CD4-positive, alpha-beta T cell treated with Interleukin-6 at 100 ng/mL for 8 hours (primary cell): ENCODE results near the gene ACO2.
A peak's percentile ranks its signal among the peaks of the same experiment; 100 is the strongest.

Source experiments
- DNase-seq: peaks from one replicate; pipeline ENCODE4 v3.0.0-alpha.2; 2020; ENCODE audit warnings: mixed read lengths, low spot score

ACO2 gene

DNA sequence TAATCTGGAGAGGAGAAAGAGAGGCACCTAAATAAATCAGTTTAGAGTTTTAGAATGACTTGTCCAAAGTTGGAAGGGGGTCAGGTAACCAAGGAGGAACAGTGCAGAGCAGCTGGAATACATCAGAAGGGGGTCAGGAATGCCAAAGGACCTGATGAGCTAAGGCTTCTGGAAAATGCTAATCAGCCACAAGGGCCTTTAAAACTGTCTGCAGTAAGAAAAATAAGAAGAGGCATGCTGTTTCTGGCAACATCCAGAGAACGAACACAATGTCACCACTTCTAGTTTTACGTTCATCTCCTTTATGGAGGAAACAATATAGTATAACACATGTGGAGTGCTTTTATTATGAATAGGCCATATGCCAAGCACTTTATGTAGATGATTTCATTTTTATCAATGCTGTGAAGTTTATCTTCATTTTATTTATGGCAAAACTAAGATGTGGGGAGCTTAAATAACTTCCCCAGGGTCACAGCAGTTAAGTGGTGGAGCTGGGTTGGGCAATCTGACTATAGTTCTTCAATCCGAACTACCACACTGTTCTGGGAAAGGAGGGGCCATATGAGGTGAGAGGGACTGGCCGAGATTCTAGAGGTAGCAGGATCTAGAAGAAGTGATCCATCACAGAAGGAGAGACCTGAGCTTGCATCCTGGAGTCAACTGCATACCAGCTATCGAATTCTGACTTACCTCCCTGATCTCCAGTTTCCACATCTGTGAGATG is 22.6 kb downstream of the ACO2 start:
- DNase-seq: no peak

DNA sequence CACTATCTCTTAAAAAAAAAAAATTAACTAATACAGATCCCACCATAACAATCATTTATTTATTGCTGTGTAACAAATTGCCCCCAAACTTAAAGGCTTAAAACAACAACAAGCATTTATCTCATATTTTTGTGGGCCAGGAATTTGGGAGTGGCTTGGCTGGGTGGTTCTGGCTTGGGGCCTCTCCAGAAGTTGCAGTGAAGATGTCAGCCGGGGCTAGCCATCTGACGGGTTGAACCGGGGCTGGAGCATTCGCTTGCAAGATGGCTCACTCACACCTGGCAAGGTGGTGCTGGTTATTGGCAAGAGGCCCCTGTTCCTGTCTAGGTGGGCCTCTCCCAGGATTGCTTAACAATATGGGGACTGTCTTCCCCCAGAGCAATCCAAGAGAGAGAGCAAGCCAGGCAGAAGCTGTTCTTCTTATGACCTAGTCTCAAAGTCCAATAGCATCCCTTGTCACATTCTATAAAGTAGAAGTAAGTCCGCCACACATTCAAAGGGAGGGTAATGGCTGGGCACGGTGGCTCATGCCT is 29.5 kb downstream of the ACO2 start:
- DNase-seq: no peak

DNA sequence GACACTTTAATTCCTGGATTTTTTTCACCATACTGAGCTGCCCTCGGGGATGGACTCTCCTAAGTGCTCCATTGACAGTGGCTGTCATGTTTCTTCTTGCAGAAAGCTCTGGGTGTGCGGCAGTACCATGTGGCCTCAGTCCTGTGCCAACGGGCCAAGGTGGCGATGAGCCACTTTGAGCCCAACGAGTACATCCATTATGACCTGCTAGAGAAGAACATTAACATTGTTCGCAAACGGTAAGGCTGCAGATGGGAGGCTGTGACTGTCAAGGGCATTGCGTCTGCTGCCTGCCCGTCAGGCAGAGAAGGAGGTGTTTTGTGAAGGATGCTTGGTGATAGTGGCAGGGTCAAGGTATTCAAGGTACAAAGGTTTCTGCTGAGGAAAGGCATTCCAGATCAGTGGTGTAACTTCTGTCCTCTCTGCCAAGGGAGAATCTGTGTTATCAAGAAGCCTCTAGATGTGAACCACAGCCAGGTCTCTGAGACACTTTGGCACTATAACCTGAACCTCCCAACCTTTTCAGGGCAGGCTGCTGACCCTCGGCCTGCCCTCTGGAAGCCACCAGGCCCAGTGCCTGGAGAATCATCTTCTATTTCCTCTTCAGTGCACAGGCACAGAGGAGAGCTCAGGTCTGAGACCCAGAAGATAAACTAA is 30.8 kb downstream of the ACO2 start:
- no peak for DNase-seq

DNA sequence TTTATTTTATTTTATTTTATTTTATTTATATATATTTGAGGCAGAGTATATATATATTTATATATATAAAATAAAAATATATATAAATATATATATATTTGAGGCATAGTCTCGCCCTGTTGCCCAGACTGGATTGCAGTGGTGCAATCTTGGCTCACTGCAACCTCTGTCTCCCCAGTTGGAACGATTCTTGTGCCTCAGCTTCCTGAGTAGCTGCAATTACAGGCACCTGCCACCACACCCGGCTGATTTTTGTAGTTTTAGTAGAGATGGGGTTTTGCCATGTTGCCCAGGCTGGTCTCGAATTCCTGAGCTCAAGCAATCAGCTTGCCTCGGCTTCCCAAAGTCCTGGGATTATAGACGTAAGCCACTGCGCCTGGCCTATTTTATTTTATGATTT is 31.4 kb downstream of the ACO2 start:
- DNase-seq: no peak

DNA sequence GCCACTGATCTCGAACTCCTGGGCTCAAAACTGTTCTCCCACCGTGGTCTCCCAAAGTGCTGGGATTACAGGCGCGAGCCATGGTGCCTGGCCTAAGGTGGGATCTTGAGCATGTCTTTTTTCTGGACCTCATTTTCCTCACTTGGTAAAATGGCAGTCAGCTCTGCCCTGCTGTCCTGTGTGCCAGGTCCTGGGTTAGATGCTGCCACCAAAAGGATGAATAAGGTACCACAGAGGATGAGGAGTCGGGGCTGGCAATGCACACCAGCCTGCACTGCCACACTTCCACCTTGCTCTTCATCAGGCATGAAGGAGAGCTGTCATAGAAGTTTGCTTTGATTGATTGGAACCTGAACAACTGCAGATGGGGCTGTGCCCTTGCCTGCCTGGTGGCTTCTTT is 32.3 kb downstream of the ACO2 start:
- no peak for DNase-seq

DNA sequence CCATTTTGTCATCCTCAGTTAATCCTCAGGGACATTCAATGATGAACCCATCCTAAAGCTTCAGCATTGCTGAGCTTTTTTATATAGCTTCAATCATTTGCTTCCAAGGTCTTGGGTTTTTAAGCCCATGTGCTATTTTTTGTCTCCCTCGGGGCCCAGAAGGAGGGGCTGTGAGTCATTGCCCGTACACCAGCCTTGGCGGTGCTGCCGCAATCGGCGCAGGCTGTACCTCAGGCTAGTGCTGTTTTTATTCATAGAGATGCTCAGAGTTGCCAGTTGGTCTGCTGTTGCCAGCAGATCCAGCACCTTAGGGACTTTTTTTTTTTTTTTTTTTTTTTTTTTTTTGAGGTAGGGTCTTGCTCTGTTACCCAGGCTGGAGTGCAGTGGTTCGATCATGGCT is 35.5 kb downstream of the ACO2 start:
- DNase-seq: no peak

DNA sequence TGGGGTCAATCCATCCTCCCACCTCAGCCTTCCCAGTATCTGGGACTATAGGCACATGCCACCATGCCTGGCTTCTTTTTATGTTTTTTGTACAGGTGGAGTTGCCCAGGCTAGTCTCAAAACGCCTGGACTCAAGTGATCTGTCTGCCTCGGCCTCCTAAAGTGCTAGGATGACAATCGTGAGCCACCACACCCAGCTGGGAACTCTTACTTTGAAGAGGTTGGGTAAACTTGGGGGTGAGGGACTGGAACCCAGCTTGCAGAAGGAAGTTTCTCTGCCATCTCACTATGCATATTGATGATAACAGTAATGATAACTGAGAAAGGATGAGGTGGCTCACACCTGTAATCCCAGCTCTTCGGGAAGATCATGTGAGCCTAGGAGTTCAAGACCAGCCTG is 35.9 kb downstream of the ACO2 start:
- no peak for DNase-seq

DNA sequence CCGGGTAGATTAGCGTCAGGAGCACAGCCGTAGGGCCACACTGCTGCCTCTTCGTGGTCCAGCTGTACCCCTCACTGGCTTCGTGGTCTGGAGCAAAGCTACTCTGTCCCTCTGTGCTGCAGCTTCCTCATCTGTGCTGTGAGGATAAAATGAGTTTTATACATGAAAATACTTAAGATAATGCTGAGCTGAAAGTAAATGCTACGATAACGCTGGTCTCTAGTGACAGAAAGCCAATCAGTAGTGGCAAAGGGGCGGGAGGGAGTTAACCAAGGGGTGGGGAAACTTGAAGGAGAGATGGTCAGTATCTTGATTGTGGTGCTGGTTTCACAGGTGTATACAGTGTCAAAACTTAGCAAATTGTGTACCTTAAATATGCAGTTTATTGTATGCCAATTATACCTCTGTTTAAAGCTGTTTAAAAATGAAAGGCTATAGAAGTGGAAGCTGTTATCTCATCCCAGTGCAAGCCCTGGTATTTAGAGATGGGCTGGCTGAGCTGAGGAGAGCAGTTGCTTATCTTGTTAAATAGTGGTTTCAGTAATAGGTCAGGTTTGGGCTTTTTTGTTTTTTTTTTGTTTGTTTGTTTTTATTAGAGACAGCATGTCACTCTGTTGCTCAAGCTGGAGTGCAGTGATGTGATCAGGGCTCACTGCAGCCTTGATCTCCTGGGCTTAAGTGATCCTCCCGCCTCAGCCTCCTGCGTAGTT is 36.7 kb downstream of the ACO2 start:
- no peak for DNase-seq

DNA sequence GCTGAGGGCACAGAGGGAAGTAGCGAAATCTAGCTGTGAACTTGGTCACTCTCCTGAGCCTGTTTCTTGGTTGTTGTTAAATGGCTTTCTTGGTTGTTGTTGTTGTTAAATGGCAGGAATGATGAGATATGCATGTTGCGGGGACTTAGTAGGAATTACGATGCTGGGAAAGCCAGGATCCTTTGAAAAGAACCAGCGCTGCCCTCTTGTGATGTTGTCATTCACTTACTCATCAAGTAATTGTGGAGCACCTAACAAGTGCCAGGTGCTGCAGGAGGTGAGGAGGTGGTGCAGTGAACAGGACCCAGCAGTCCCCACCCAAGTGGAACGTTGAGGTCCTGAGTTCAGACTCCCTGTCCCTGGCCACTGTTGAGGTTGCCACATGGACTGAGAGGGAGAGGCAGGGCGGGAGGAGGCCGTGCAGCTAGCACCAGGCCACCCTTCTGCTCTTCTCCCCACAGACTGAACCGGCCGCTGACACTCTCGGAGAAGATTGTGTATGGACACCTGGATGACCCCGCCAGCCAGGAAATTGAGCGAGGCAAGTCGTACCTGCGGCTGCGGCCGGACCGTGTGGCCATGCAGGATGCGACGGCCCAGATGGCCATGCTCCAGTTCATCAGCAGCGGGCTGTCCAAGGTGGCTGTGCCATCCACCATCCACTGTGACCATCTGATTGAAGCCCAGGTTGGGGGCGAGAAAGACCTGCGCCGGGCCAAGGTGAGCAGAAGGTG is 38.6 kb downstream of the ACO2 start:
- DNase-seq: no peak

DNA sequence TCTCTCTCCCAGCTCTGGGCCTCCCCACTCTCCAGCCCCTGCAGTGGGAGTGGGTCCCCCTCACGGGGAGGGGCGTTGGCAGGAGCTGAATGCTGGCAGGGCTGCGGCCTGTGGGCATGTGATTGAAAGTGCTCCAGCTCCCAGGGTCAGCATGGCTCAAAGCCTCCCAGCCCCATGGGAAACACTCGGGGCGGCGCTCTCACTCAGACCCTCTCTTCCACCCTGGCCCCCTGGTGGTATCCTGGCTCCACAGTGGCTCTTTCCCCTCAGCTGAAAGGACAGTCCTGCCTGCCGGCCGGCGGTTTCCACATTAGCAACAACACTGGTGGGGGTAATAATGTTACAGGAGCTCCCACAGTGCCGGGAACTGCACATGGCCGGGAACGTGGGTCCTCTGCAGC is 39.9 kb downstream of the ACO2 start:
- DNase-seq: no peak

DNA sequence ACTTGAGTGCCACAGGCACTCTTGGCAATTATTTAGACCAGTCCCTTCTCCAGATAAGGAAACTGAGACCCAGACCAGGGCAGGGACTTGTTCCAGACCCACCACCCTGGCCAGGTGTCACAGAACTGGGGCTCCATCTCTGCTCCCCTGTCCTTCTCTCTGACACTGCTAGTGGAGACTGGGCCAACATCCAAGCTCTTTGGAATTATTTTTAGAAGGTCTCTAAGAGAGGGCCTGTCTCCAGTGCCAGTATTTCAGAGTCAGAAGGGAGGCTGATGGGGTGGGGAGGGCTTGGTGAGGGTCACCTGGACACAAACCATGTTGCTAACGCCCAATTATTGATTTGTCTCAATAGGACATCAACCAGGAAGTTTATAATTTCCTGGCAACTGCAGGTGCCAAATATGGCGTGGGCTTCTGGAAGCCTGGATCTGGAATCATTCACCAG is 42.6 kb downstream of the ACO2 start:
- no peak for DNase-seq

DNA sequence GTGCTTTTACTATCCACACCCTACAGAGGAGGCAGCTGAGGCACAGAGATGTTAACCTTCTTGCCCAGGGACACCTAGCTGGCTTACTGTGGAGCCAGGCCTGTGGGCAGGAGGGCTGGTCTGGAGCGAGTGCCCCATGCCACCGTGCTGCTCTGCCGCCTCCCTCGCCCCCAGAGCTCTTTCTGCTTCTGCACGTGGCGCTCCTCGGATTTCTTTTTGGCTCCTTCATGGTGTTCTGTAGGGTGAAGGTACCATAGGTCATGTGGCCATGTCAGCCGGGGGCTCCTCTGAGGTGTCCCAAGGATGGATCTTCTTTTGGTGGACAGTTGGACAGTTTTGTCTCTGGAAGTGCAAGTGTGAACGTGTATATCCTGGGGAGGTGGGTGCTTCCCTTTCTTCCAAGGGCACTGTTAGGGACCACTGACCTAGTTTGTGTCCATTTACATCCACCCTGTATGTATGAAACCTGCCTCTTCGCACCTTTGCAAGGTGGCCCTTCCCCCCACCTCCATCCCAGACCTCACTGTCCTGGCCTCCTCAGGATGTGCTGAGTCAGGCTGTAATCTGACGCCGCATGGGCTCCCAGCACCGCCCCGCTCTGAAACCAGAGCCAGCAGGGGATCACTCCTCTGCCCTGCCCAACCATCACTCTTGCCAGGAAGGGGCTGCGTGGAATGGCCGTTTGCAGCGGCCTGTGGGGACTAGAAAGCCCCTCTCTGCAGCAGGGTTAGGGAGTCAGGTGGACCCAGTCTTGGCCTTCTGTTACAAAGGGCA is 43.7 kb downstream of the ACO2 start:
- no peak for DNase-seq

DNA sequence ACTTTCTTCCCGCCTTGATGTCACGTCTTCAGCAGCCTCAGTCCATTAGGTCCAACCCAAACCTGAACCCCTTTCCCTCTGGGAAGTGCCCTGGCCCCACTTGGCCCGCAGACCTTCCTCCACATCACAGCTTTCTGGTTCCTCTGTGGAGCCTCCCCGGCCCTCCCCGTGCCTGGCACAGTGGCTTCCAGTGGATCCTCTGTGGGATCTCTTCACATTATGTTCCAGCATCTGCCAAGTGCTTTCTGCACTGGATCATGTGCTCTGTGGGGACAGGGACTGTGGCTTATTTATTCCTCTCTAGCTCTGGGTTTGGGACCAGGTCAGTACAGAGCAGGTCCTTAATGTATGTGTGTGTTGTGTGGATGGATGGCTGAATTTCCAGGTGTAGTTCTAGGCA is 44.5 kb downstream of the ACO2 start:
- no peak for DNase-seq

DNA sequence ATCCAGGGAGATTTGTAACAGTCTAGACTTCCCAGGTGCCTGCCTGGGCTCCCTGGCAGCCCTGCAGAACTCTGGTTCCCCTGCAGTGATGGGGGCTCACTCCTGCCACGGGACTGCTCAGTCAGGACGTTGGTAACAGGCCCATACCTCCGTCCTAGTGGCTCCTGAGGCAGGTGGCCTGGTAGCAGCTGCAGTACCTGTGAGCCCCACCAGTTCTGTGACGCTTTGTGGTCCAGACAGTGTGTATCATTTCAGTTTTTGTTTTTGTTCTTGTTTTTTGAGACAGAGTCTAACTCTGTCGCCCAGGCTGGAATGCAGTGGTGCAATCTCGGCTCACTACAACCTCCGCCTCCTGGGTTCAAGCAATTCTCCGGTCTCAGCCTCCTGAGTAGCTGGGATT is 47.5 kb downstream of the ACO2 start:
- no peak for DNase-seq

DNA sequence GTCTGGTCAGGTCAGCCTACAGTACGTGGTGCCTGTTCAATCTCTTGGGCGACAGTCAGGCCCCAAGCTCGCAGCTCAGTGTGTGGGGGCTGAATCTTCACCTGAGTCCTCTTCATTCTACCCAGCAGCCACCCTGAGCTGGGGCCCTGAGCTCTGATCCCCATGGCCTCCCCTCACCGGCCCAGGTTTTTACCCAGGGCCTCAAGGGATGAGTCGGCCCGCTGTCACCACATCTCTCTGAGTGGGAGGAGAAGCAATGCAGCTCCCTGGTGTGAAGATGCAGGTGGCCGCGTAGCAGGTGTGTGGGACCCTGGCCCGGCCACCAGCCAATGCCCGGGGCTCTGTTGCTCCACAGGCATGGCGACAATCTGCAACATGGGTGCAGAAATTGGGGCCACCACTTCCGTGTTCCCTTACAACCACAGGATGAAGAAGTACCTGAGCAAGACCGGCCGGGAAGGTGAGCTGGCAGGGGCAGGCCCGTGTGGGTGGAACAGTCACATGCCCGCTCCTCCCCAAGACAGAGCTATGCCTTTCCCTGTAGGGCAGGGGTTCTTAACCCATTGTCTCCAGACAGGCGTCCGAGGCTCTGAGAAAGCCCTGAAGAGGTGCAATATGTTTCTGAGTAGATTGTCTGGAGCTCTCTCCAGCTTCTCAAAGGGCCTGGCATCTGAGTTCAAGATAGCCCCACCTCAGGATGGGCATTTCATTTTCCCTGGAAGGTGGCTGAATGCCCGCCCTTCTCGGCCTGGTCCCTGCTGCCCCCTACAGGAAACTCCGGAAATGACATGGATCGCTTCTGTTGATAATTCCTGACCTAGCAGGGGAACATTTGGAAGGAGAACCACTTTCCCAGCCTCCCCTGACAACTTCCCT is 48.5 kb downstream of the ACO2 start:
- peak; percentile 23 for DNase-seq

DNA sequence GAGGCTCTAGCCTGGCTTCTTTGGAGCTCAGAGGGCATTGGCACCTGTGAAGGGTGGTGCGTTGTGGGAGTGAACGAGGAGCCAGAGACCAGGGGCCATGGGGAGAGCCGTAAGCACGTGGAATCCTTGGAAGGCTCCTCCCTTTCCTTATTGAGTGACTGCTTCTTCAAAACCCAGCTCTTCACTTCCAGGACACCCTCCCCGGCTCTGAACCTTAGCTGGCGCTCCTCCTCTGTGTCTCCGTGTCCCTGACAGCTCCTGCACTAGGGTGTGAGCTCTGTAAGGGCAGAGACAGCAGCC is 49.1 kb downstream of the ACO2 start:
- DNase-seq: no peak

DNA sequence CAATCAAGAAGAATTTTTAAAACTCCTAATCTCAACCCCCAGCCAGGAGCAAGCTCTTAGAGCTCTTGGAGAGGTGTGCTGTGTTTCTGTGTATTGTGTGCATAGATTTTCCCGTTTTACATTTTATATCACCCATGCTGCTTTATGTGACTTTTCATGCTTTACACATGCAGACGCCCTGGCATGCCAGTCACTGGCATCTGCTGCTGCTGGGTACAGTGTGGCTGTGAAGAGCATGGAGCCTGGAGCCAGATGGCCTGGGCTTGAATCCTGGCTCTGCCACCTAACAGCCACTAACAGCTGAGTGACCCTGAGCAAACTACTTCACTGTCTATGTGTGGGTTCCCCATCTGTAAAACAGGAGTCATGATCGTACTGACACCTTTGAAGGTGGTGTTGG is 52.2 kb downstream of the ACO2 start:
- no peak for DNase-seq

DNA sequence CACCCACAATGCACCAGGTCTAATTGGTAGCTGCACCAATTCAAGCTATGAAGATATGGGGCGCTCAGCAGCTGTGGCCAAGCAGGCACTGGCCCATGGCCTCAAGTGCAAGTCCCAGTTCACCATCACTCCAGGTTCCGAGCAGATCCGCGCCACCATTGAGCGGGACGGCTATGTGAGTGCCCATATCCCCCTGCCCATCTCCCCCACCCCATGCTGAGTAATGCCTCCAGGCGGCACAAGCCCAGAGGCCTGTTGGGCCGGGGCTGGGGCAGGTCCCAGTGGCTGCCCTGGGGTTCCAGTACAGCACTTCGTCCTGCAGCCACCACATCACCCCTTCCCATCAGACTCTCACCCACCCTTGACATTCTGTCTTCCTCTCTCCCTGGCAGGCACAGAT is 53.9 kb downstream of the ACO2 start:
- DNase-seq: no peak

DNA sequence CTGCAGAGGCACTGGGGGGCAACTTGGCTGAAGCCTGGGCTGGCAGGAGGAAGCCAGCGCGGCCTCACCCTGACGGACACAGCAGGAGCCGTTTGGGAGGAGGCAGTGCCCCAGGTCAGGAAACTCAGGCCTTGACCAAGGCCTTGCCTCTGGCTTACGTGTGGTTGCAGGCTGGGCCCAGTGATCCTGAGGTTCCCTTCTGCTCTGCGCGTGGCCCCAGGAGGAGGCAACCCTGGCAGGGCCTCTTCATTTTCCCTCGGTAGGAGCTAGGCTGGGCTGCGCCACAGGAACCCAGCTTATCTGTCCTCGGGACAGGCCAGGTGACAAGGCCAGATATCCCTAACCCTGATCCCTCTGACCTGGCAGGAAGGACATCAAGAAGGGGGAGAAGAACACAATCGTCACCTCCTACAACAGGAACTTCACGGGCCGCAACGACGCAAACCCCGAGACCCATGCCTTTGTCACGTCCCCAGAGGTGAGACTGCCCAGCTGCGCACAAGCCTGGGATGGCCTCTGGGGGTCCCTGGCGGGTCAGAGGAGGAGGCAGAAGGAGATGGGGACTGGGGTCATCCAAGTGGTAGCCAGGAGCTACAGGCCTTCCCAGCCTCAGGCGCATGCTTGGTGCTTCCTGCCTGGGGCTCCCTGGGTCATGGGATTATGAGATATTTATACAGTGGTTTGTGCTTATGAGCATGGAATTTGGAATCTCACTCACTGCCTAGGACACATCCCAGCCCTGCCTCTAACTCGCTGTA is 54.7 kb downstream of the ACO2 start:
- no peak for DNase-seq

DNA sequence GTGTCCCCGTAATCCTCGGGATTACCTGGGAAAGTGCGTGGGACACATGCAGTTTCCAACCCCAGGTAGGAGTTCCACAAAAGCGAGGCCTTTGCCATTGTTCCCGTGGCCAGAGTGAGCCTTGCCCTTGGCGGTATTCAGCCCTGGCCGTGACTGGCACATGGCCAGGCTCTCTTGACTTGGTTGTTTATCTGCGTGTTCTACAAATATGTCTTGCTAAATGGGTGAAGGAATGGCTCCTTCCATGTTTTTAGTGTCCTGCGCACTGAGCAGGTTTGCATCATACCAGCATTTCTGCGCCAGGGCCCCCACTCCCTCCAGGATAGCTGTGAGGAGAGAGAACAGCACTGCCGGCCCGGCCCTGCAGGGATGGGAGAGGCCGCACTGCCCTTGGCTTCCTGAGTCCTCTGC is 55.3 kb downstream of the ACO2 start:
- no peak for DNase-seq
